Osteoblast (primary cell): ENCODE results near the gene IL27RA. TPM values are rescaled to one million over a fixed set of nuclear protein-coding genes. Genes with fewer than 3 reads are reported as not detected.
A peak's percentile ranks its signal among the peaks of the same experiment; 100 is the strongest.

Source experiments
- DNase-seq: peaks from one replicate; pipeline ENCODE4 v3.0.0; 2011; ENCODE audit warnings: low spot score, mixed read lengths; ENCODE audit not compliant: insufficient read length; ENCODE audit errors: missing footprints
- H2AFZ ChIP-seq: 2 replicates; pipeline ENCODE4 v1.6.0; 2011; ENCODE audit warnings: mild to moderate bottlenecking, low read length
- H3K27ac ChIP-seq: 2 replicates; pipeline ENCODE4 v1.5.1; 2011; ENCODE audit warnings: mild to moderate bottlenecking, low read depth, low read length, moderate library complexity
- H3K27me3 ChIP-seq: 2 replicates; pipeline ENCODE4 v1.6.0; 2012; ENCODE audit warnings: mild to moderate bottlenecking, control low read depth, inconsistent platforms, low read length, moderate library complexity; ENCODE audit not compliant: insufficient read depth
- H3K36me3 ChIP-seq: 2 replicates; pipeline ENCODE4 v1.5.1; 2011; ENCODE audit warnings: mild to moderate bottlenecking, low read length, control low read depth, moderate library complexity; ENCODE audit not compliant: insufficient read depth
- H3K4me1 ChIP-seq: 2 replicates; pipeline ENCODE4 v1.5.1; 2011; ENCODE audit warnings: mild to moderate bottlenecking, low read length, control low read depth, moderate library complexity; ENCODE audit not compliant: insufficient read depth
- H3K4me2 ChIP-seq: 2 replicates; pipeline ENCODE4 v1.6.0; 2011; ENCODE audit warnings: mild to moderate bottlenecking, low read length; ENCODE audit not compliant: insufficient read depth
- H3K4me3 ChIP-seq: fragments of 200-600 bp; sonication (generic); 3 replicates; pipeline ENCODE4 v1.5.1; 2012; ENCODE audit warnings: mild to moderate bottlenecking, low read length, inconsistent platforms; ENCODE audit not compliant: insufficient read depth
- H3K79me2 ChIP-seq: 2 replicates; pipeline ENCODE4 v1.6.0; 2012; ENCODE audit warnings: mild to moderate bottlenecking, low read length, control low read depth, inconsistent platforms; ENCODE audit not compliant: insufficient read depth
- H3K9me3 ChIP-seq: 2 replicates; pipeline ENCODE4 v1.5.1; 2011; ENCODE audit warnings: low read depth, low read length, control low read depth
- H4K20me1 ChIP-seq: 2 replicates; pipeline ENCODE4 v1.6.0; 2012; ENCODE audit warnings: mild to moderate bottlenecking, low read length, control low read depth; ENCODE audit not compliant: insufficient read depth
- CTCF ChIP-seq: IDR thresholded peaks from 2 replicates; pipeline ENCODE4 v1.5.1; 2011; ENCODE audit warnings: mild to moderate bottlenecking, low read depth, low read length, moderate library complexity; ENCODE audit errors: extremely low read depth
- total RNA-seq: library from RNA; depleted of rRNA; stranded (reverse); fragments of >200 nt; gene quantifications from 2 replicates; pipeline ENCODE4 v1.2.3, GENCODE V29; 2012

IL27RA gene
- total RNA-seq, 1 donor: 1.1 TPM

GRCh38 chr19:14058182-14059092 is 26.9 kb downstream of the IL27RA start:
- Histone ChIP-seq H3K79me2 (no peaks in the 10 kb centered on the region), H3K4me3 (no peak overlapping the region), H3K27me3 (peaks cover 18% of the 10 kb centered on the region), H2AFZ (no peak overlapping the region), H3K4me1 (no peaks in the 10 kb centered on the region), H3K36me3 (no peaks in the 10 kb centered on the region), H3K4me2 (peak overlapping the region; percentile 51), H3K9me3 (no peaks in the 10 kb centered on the region), H3K27ac (no peak overlapping the region), H4K20me1 (no peaks in the 10 kb centered on the region)
- peak; percentile 58 for DNase-seq
- TF ChIP-seq CTCF: no peak

DNA sequence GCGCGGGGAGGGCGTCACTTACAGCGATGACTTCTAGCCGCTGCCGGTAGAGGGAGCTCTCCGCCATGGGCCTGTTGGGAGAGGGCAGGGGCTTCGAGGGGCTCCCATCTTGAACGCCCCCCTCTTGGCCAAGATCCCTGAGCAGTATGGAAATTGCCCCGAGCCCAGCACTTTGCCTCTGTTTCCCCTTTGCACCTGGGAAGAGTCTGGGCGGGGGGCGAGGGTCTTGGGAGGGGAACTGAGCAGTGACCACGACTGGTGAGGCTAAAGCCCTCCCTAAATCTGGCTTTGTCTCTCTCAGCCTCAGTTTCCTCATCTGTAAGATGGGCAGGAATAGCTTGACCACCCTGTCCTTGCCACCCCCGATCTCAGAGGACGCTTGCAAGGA is 27.5 kb downstream of the IL27RA start:
- Histone ChIP-seq H3K4me1 (no peaks in the 10 kb centered on the region), H4K20me1 (no peaks in the 10 kb centered on the region), H3K9me3 (no peaks in the 10 kb centered on the region), H3K79me2 (no peaks in the 10 kb centered on the region), H3K4me3 (no peak overlapping the region), H3K27me3 (peaks cover 18% of the 10 kb centered on the region), H2AFZ (no peak overlapping the region), H3K36me3 (no peaks in the 10 kb centered on the region), H3K27ac (no peak overlapping the region), H3K4me2 (no peak overlapping the region)
- DNase-seq: peak; percentile 85
- peak; percentile 63 for TF ChIP-seq CTCF

DNA sequence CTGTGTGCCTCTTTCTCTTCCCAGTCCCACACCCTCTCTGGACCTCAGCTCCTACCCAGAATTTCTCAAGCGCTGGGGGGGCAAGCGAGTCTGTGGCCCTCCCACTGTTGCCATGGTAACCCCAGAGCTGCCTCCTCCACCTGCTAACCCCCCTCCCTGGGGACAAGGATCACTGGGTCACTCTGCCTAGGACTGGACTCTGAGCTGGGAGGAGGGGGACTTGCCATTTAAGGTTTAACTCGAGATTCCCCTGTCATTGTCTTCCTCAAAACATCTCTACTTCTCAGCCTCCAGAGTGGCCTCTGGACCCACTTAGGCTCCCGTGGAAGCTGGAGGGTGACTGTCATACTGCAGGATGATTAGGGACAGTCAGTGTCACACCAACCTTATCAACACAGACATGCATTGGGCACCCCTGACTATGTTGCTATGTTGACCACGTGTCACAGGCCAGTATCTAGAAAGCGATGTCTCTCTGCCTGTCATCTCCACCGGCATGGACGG is 28.1 kb downstream of the IL27RA start:
- Histone ChIP-seq H3K9me3 (no peaks in the 10 kb centered on the region), H2AFZ (no peak overlapping the region), H3K4me3 (no peak overlapping the region), H3K27me3 (peaks cover 18% of the 10 kb centered on the region), H3K36me3 (no peaks in the 10 kb centered on the region), H3K79me2 (no peaks in the 10 kb centered on the region), H3K4me2 (no peak overlapping the region), H4K20me1 (no peaks in the 10 kb centered on the region), H3K27ac (no peak overlapping the region), H3K4me1 (no peaks in the 10 kb centered on the region)
- TF ChIP-seq CTCF: no peak
- DNase-seq: peak; percentile 64

DNA sequence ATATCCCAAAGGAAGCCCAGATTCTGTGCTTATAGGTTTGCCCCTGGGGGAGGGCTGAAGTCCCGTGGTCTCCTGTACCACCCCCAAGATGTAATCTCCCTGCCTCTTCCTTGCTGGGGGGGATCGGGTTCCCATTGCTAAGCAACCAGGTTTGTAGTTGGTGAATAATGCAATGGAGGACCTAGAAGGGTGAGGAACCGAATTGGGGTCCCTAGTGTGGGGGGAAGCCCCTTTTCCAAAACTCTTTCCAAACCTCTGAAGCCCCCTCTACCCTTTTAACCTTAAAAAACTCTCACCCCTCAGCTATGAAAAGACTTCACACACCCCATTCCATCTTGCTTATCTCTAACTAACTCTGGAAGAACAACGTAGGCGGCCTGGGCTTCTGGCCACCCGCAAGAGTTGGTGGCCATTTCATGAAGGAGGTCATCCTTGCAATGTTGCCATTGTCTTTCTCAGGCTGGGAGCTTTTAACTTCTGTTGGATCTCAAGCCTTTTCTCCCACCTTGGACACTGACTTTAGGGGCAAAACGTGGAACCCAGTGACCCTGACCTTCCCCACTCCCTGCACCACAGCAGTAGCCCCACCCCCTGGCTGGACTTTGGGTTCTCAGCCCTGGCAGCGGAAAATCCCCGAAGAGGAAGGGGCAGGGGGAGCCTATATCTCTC is 29.7 kb downstream of the IL27RA start:
- no peak overlapping the region for H3K4me2 ChIP-seq
- H3K9me3 ChIP-seq: no peaks in the 10 kb centered on the region
- H3K4me1 ChIP-seq: no peaks in the 10 kb centered on the region
- H3K79me2 ChIP-seq: no peaks in the 10 kb centered on the region
- H3K27ac ChIP-seq: no peak overlapping the region
- TF ChIP-seq CTCF: no peak
- H4K20me1 ChIP-seq: no peaks in the 10 kb centered on the region
- H3K36me3 ChIP-seq: no peaks in the 10 kb centered on the region
- H3K27me3 ChIP-seq: peaks cover 18% of the 10 kb centered on the region
- H2AFZ ChIP-seq: no peak overlapping the region
- no peak overlapping the region for H3K4me3 ChIP-seq
- DNase-seq: peak; percentile 48
